HepG2 (cell line): ENCODE results near the gene C9orf78. TPM values are rescaled to one million over a fixed set of nuclear protein-coding genes. Genes with fewer than 3 reads are reported as not detected.

Experiments
- CBX1 ChIP-seq: IDR thresholded peaks from one replicate; pipeline ENCODE4 v1.6.1; 2016; ENCODE audit warnings: antibody characterized with exemption, low read depth
- CCAR2 ChIP-seq: fragments of 200-400 bp; formaldehyde crosslinking; optimal IDR thresholded peaks from 2 replicates; pipeline ENCODE3; 2018; ENCODE audit warnings: low read depth, mild to moderate bottlenecking, low read length, moderate library complexity
- ELF1 ChIP-seq: sonication (generic); formaldehyde crosslinking; IDR thresholded peaks from 2 replicates; pipeline ENCODE4 v1.4.0; 2020; ENCODE audit warnings: missing genetic modification reagents
- FOXA3 ChIP-seq: IDR thresholded peaks from 2 replicates; pipeline ENCODE4 v1.6.1; 2016; ENCODE audit warnings: missing genetic modification reagents, missing compliant biosample characterization
- KAT8 ChIP-seq: IDR thresholded peaks from 2 replicates; pipeline ENCODE4 v1.6.1; 2016; ENCODE audit warnings: missing genetic modification reagents, missing compliant biosample characterization
- MED13 ChIP-seq: sonication (generic); formaldehyde crosslinking; IDR thresholded peaks from 2 replicates; pipeline ENCODE4 v1.5.0; 2020; ENCODE audit warnings: missing genetic modification reagents
- MEF2D ChIP-seq: sonication (generic); formaldehyde crosslinking; IDR thresholded peaks from 2 replicates; pipeline ENCODE4 v1.5.1; 2020; ENCODE audit warnings: mild to moderate bottlenecking, missing genetic modification reagents
- REPIN1 ChIP-seq: sonication (generic); formaldehyde crosslinking; IDR thresholded peaks from 2 replicates; pipeline ENCODE4 v1.8.0; 2022; ENCODE audit warnings: missing genetic modification reagents, low read depth, mild to moderate bottlenecking, borderline replicate concordance
- RFXAP ChIP-seq: sonication (generic); formaldehyde crosslinking; IDR thresholded peaks from 2 replicates; pipeline ENCODE4 v1.4.0; 2020; ENCODE audit warnings: missing genetic modification reagents, borderline replicate concordance
- RORA ChIP-seq: sonication (generic); formaldehyde crosslinking; IDR thresholded peaks from 2 replicates; pipeline ENCODE4 v1.5.0; 2020; ENCODE audit warnings: mild to moderate bottlenecking, missing genetic modification reagents, moderate library complexity
- SP2 ChIP-seq: sonication (generic); formaldehyde crosslinking; IDR thresholded peaks from 2 replicates; pipeline ENCODE4 v1.5.1; 2020; ENCODE audit warnings: mild to moderate bottlenecking, missing genetic modification reagents
- TBP ChIP-seq: sonication (generic); formaldehyde crosslinking; IDR thresholded peaks from 2 replicates; pipeline ENCODE4 v1.5.0; 2020; ENCODE audit warnings: missing genetic modification reagents
- ZBTB42 ChIP-seq: sonication (generic); formaldehyde crosslinking; IDR thresholded peaks from 2 replicates; pipeline ENCODE4 v1.5.0; 2020; ENCODE audit warnings: mild to moderate bottlenecking, missing genetic modification reagents
- ZFP36L1 ChIP-seq: sonication (generic); formaldehyde crosslinking; IDR thresholded peaks from 2 replicates; pipeline ENCODE4 v1.8.0; 2022; ENCODE audit warnings: mild to moderate bottlenecking, missing genetic modification reagents, moderate library complexity
- ZNF225 ChIP-seq: sonication (generic); formaldehyde crosslinking; IDR thresholded peaks from 2 replicates; pipeline ENCODE4 v1.4.0; 2020; ENCODE audit warnings: mild to moderate bottlenecking, missing genetic modification reagents
- ZNF530 ChIP-seq: sonication (generic); formaldehyde crosslinking; IDR thresholded peaks from 2 replicates; pipeline ENCODE4 v1.5.0; 2020; ENCODE audit warnings: low read depth, mild to moderate bottlenecking, missing genetic modification reagents
- ZNF558 ChIP-seq: sonication (generic); formaldehyde crosslinking; IDR thresholded peaks from 2 replicates; pipeline ENCODE4 v1.9.0; 2022; ENCODE audit warnings: mild to moderate bottlenecking, missing genetic modification reagents, borderline replicate concordance
- polyA plus RNA-seq, 8 experiments: library from polyadenylated mRNA; depleted of rRNA in 3 of 8; stranded (reverse) in 7 of 8; unstranded in 1 of 8; fragments of >200 nt; fragmentation: Illumina TruSeq in 4 of 8; extraction: Trizol in 4 of 8; gene quantifications; 2 replicates each; pipeline versions ENCODE4 v1.2.1 to v1.2.3, GENCODE V29; 2011 to 2016; ENCODE audit warnings: low read depth in 4 of 8, missing spikeins in 1 of 8, mixed read lengths in 1 of 8; ENCODE audit not compliant: insufficient read depth in 1 of 8
- total RNA-seq, 5 experiments: library from RNA; depleted of rRNA; stranded (reverse); fragments of >200 nt; fragmentation: Illumina TruSeq; extraction: Trizol; gene quantifications; 2 replicates each; pipeline ENCODE4 v1.2.3, GENCODE V29; 2016; ENCODE audit warnings: low read depth in 1 of 5
- TF ChIP-seq, protein P1 (sequence below), 2 experiments: sonication (generic) in 1 of 2; formaldehyde crosslinking in 1 of 2; IDR thresholded peaks; 2 replicates each; pipeline versions ENCODE4 v1.4.0 to v1.6.1; 2018 to 2020; ENCODE audit warnings: missing genetic modification reagents in 2 of 2, borderline replicate concordance in 1 of 2, low read depth in 1 of 2, mild to moderate bottlenecking in 1 of 2, missing biosample characterization in 1 of 2
- TF ChIP-seq, protein P2 (sequence below): IDR thresholded peaks from 2 replicates; pipeline ENCODE4 v1.6.1; 2016; ENCODE audit warnings: control low read depth
- TF ChIP-seq, protein P3 (sequence below): sonication (generic); formaldehyde crosslinking; IDR thresholded peaks from 2 replicates; pipeline ENCODE4 v1.9.0; 2021; ENCODE audit warnings: missing genetic modification reagents, borderline replicate concordance
- TF ChIP-seq, protein P4 (sequence below): fragments of 450-650 bp; IDR thresholded peaks from 2 replicates; pipeline ENCODE4 v1.6.1; 2017
- TF ChIP-seq, protein P5 (sequence below): sonication (generic); formaldehyde crosslinking; IDR thresholded peaks from 2 replicates; pipeline ENCODE4 v1.5.0; 2020; ENCODE audit warnings: missing genetic modification reagents

The C9orf78 gene
- total and polyA plus RNA-seq, 2 of the 13 experiments (the other 11 are each of a cell fraction or from before 2014, with no cell fraction given) = 18.4 to 35.5 TPM

DNA sequence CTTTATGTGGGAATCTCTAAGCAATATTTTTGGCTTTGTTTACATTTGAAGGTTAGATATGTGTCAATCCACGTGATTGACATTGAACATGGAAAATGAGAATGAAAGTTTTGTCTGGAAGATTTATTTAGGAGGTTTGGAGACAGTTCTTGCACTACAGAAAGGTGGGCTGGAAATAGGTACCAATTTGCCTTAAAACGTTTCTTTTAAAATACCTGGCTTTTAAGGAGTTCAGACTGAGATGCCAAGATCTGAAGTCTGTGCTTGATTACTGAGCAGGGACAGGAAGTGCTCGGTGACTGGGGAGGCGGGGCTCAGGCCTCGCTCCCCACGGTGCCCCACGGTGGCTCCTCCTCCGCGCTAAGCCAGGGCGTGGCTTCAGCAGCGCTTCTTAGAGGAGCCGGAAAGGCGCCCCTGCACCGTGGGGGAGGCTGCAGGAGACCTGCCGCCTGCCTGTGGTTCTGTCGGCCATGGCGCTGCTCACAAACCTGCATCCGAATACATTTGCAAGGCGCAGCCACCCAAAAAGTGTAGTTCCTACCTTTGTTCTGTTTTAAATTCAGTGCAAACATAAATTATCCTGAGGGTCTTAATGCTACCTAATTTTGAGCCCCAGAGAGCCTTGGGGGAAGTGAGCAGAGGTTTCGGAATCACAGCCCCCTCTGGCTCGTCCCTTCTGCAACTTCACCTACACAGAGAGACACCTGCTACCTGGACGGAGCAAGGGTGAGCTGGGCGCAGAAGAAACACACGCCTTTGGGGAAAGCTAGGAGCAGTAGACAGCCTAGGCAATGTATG, 49.3 kb upstream of the C9orf78 start (continued):
- TF ChIP-seq TBP (CRISPR knock-in tag) = no peak
- no peak for TF ChIP-seq ZNF530 (CRISPR knock-in tag)
- TF ChIP-seq RFXAP (CRISPR knock-in tag) = no peak
- peak; percentile 46; the same call in 1 of the 2 replicates for TF ChIP-seq KAT8 (CRISPR knock-in tag)
- no peak for TF ChIP-seq SP2 (CRISPR knock-in tag)
- no peak for TF ChIP-seq ZFP36L1 (CRISPR knock-in tag)
- no peak for TF ChIP-seq RORA
- TF ChIP-seq ZNF225 (CRISPR knock-in tag) = no peak
- TF ChIP-seq MEF2D (CRISPR knock-in tag) = no peak
- no peak for TF ChIP-seq REPIN1
- TF ChIP-seq, protein P1, sequence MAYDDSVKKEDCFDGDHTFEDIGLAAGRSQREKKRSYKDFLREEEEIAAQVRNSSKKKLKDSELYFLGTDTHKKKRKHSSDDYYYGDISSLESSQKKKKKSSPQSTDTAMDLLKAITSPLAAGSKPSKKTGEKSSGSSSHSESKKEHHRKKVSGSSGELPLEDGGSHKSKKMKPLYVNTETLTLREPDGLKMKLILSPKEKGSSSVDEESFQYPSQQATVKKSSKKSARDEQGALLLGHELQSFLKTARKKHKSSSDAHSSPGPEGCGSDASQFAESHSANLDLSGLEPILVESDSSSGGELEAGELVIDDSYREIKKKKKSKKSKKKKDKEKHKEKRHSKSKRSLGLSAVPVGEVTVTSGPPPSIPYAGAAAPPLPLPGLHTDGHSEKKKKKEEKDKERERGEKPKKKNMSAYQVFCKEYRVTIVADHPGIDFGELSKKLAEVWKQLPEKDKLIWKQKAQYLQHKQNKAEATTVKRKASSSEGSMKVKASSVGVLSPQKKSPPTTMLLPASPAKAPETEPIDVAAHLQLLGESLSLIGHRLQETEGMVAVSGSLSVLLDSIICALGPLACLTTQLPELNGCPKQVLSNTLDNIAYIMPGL (CRISPR knock-in tag; IDR thresholded peaks at IDR 0.05; ENCODE audit: borderline replicate concordance in 1 of 2, low read depth in 1 of 2) = peak in 1 of 2 experiments; percentile 14; a peak in 1 of 4 replicates
- TF ChIP-seq CBX1 = no peak
- TF ChIP-seq CCAR2 = no peak
- TF ChIP-seq ELF1 = peak; percentile 78
- TF ChIP-seq, protein P2, sequence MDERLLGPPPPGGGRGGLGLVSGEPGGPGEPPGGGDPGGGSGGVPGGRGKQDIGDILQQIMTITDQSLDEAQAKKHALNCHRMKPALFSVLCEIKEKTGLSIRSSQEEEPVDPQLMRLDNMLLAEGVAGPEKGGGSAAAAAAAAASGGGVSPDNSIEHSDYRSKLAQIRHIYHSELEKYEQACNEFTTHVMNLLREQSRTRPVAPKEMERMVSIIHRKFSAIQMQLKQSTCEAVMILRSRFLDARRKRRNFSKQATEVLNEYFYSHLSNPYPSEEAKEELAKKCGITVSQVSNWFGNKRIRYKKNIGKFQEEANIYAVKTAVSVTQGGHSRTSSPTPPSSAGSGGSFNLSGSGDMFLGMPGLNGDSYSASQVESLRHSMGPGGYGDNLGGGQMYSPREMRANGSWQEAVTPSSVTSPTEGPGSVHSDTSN (CRISPR knock-in tag) = 0 out of 2 replicates have a peak, but pooled peaks have one; percentile 57
- TF ChIP-seq, protein P3, sequence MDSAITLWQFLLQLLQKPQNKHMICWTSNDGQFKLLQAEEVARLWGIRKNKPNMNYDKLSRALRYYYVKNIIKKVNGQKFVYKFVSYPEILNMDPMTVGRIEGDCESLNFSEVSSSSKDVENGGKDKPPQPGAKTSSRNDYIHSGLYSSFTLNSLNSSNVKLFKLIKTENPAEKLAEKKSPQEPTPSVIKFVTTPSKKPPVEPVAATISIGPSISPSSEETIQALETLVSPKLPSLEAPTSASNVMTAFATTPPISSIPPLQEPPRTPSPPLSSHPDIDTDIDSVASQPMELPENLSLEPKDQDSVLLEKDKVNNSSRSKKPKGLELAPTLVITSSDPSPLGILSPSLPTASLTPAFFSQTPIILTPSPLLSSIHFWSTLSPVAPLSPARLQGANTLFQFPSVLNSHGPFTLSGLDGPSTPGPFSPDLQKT (CRISPR knock-in tag) = no peak
- no peak for TF ChIP-seq ZNF558 (CRISPR knock-in tag)
- TF ChIP-seq MED13 = no peak
- TF ChIP-seq FOXA3 = peak; percentile 52; the same call in 1 of the 2 replicates
- TF ChIP-seq ZBTB42 (CRISPR knock-in tag) = no peak
- TF ChIP-seq, protein P4, sequence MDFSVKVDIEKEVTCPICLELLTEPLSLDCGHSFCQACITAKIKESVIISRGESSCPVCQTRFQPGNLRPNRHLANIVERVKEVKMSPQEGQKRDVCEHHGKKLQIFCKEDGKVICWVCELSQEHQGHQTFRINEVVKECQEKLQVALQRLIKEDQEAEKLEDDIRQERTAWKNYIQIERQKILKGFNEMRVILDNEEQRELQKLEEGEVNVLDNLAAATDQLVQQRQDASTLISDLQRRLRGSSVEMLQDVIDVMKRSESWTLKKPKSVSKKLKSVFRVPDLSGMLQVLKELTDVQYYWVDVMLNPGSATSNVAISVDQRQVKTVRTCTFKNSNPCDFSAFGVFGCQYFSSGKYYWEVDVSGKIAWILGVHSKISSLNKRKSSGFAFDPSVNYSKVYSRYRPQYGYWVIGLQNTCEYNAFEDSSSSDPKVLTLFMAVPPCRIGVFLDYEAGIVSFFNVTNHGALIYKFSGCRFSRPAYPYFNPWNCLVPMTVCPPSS = no peak
- TF ChIP-seq, protein P5, sequence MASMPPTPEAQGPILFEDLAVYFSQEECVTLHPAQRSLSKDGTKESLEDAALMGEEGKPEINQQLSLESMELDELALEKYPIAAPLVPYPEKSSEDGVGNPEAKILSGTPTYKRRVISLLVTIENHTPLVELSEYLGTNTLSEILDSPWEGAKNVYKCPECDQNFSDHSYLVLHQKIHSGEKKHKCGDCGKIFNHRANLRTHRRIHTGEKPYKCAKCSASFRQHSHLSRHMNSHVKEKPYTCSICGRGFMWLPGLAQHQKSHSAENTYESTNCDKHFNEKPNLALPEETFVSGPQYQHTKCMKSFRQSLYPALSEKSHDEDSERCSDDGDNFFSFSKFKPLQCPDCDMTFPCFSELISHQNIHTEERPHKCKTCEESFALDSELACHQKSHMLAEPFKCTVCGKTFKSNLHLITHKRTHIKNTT (CRISPR knock-in tag) = no peak
